HG03575 (cell line): Measurements from ENCODE around the gene FBXO28.
A peak's percentile ranks its signal among the peaks of the same experiment; 100 is the strongest.

Experiments used
- ATAC-seq: cut with Tn5 transposase; IDR thresholded peaks from one replicate; pipeline ENCODE4 v1.9.1; 2021; ENCODE audit not compliant: unreplicated experiment, insufficient number of reproducible peaks, low FRiP score; ENCODE audit errors: extremely low read depth

Gene FBXO28

GRCh38 chr1:224133741-224134299 lies 19.9 kb downstream of the FBXO28 start:
- ATAC-seq, result no peak

DNA sequence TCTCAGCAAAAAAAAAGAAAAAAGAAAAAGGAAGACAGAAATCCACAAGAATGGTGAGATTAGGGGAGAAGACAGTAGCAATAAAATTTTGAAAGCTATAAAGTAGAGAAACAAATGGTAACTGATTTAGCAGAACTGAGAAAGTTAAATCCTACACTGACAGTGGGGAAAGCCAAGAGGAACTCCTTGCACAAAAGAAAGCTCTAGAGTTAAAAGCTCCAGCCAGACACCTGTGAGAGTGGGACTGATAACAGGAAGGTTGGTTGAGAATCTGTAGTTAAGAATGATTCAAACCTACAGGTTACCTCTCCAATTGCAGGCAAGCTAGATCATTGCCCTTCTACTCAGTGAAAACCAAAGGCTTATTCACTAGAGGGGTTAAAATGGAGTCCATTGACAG lies 23.6 kb downstream of the FBXO28 start:
- no peak for ATAC-seq

GRCh38 chr1:224138198-224138597 lies 24.3 kb downstream of the FBXO28 start:
- ATAC-seq, result no peak

GRCh38 chr1:224141693-224142092 lies 27.8 kb downstream of the FBXO28 start:
- no peak for ATAC-seq

DNA sequence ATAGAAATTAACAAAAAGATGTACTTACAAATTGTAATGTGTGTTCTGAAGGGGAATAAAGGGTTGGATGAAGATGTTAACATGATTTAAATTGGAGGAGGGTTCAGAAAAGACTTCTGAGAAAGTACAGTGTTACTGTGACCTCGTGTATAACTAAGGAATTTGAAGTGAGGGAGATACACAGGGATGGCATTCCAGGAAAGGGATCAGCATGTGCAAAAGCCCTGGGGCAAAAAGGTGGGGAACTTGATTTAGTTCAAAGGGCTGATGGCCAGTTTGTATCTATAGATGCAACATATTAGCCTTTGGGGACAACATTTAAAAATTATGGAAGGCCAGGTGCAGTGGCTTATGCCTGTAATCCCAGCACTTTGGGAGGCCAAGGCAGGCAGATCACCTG lies 35.8 kb downstream of the FBXO28 start:
- no peak for ATAC-seq

- no peak for ATAC-seq
These were observed 37.2 kb downstream of the FBXO28 start for GRCh38 chr1:224151117-224151516.

GRCh38 chr1:224157316-224157715 lies 43.4 kb downstream of the FBXO28 start:
- ATAC-seq, result no peak

GRCh38 chr1:224159541-224159940 lies 45.6 kb downstream of the FBXO28 start:
- ATAC-seq, result no peak

DNA sequence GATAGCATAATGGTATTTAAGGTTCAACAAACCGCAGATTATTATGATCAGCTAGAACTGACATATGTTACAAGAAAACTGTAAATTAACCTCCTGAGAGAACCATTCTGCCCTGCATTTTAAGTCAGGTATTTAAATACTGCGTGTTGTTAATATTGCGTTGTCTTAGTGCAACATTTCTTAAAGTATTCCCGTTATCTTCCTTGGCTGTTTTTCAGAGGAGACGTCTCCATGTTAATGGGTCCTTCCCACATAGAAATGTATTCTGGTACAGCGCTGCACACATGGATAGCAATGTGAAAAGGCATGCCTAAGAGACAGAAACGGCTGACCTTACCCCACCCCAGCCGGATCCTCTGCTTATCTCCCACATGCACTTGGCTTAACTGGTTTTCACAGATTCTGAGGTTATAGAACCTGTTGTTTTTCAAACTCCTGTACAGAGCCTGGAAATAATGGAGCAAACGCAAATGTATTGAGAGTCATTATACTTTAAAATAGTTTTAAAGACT lies 46.3 kb downstream of the FBXO28 start:
- ATAC-seq, result no peak

DNA sequence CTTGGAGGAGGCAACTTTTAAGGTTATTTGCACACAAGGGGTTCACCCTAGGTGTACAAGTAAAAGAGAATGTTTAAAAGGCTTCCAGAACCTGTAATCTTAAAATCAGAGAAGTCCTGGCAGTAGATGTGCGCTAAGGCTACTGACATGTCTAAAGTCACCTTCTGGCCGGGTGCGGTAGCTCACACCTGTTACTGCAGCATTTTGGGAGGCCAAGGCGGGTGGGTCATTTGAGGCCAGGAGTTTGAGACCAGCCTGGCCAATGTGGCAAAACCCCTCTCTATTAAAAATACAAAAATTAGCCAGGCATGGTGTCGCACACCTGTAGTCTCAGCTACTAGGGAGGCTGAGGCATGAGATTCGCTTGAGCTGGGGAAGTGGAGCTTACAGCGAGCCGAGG lies 48.9 kb downstream of the FBXO28 start:
- no peak for ATAC-seq

DNA sequence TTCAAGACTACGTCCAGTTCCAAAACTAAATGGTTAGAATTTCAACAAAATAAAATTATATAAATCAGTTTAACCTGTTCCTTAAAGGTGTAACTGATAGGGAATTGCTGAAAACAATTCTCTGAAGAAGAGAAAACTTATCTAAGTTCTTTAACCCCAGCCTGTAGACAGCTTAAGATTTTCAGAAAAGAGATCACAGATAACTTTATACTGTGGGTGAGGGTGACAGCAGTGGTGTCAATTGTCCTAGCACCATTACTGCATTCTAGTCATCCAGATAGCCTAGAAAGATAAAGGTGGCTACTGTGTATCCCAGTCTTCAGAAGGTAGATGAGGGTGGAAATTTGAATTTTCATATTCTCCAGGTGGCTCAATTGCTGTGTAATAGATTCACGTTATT lies 49.4 kb downstream of the FBXO28 start:
- ATAC-seq, result no peak

DNA sequence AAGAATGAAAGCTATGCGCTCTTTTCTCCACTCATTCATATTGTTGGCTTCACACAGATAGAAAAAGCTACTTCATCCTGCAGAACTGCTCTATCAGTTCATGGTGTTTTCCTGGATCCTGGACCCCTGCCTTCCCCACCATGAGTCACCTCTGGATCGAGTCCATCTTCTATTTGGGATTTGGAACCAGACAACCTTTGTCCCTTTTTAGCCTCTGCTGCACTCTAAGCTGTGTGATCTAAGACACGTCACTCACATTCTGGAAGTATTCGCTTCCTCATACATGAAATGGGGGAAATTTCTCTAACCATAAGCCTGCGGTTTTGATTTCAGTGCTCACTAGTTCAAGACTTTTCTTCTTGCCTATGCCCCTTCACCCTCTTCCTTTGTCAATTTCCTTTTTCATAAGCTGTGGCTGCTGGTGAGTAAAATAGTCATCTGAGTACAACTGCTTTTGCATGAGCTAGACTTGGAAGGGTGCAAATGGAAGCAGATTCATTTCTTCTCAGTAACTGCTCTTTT lies 55.0 kb downstream of the FBXO28 start:
- peak; percentile 88 for ATAC-seq

- no peak for ATAC-seq
These were observed 55.9 kb downstream of the FBXO28 start for GRCh38 chr1:224169718-224170270.

GRCh38 chr1:224170343-224170742 lies 56.4 kb downstream of the FBXO28 start:
- ATAC-seq, result no peak

DNA sequence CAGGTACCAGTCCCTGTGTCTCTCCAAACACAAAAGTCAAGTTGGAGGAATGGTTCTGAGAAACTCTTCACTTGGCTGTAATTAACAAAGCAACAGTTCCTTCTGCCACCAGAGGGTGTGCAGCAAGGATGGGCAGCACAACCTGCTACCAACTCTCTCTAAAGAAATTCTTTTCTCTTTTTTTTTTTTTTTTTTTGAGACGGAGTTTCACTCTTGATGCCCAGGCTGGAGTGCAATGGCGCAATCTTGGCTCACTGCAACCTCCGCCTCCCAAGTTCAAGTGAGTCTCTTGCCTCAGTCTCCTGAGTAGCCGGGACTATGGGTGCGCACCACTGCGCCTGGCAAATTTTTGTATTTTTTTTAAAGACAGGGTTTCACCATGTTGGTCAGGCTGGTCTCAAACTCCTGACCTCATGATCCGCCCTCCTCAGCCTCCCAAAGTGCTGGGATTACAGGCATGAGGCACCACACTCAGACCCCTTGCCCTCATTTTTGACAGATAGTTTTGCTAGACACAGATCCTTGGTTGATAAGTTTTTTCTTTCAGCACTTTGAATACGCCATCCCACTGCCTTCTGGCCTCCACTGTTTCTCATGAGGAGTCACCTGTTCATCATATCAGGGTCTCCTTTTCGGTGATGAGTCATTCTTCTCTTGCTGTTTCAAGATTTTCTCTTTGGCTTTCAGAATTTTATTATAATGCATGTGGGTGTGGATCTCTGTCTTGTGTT lies 57.0 kb downstream of the FBXO28 start:
- ATAC-seq, result no peak

DNA sequence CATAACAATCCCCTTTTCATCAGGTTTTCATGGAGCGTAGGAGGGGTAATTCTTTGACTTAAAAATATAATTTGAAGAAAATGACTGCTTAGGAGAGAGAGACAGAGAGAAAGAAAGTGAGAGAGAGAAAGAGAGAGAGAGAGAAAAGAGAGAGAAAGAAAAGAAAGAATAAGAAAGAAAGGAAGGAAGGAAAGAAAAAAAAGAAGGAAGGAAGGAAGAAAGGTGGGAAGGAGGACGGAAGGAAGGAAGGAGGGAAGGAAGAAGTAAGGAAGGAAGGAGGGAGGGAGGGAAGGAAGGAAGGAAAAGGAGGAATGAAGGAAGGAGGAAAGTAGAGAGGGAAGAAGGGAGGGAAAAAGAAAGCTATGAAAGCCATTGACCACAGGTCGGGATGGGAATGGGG lies 58.3 kb downstream of the FBXO28 start:
- ATAC-seq, result no peak

GRCh38 chr1:224173523-224173922 lies 59.6 kb downstream of the FBXO28 start:
- no peak for ATAC-seq

DNA sequence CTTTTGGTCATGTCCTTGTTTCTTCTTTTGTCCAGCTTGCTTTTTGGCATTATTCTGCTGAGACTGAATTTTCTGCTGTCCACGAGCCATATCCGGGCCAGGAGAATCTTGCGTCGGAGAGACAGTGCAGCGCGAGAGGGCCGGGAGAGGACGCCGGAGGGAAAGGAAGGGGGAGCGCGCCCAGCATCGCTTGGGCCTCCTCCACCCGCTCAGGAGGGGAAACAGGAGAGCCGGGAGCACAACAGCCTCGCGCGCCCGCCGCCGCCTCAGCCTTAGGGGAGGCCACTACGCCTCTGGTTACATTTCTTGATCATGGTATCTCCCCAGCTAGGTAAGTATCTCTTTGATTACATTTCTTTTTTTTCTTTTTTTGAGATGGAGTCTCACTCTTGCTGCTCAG lies 61.7 kb downstream of the FBXO28 start:
- ATAC-seq, result no peak

- ATAC-seq, result no peak
These were observed 63.6 kb downstream of the FBXO28 start for GRCh38 chr1:224177356-224177999.

DNA sequence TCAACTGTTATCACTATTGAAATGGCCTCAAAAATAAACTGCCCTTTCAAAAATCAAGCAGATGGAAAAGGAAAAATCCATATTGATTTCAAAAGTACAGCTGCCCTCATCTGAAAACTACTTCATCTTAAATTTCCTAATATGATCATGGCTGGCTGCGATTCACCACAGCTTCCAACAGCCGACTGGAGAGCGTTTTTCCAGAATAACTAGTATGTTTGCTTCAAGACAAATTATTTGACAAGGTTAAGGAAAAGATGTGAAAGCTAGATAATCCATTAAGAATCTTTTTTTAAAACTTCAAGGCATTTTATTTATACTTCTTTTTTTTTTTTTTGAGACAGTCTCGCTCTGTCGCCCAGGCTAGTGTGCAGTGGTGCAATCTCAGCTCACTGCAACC lies 65.0 kb downstream of the FBXO28 start:
- ATAC-seq, result no peak
